CD4-positive, alpha-beta T cell (primary cell): ENCODE measurements around the gene ACADS. TPM values are rescaled to one million over a fixed set of nuclear protein-coding genes. Genes with fewer than 3 reads are reported as not detected.

Source experiments
- ATAC-seq: fragments of 200-7000 bp; cut with Tn5 transposase; one replicate; pipeline ENCODE4 v1.10.0; 2022; ENCODE audit warnings: mild to moderate bottlenecking; ENCODE audit not compliant: poor library complexity
- CTCF ChIA-PET: fragments of 350-600 bp; sonication (Branson Sonifier 250); formaldehyde crosslinking; loops from one replicate; lab custom pipeline; 2021; ENCODE audit warnings: antibody characterized with exemption, inconsistent platforms; lab: Charles Lee
- POLR2A ChIA-PET: fragments of 350-600 bp; sonication (Branson Sonifier 250); formaldehyde crosslinking; loops from one replicate; lab custom pipeline; 2021; ENCODE audit warnings: antibody characterized with exemption, inconsistent platforms; lab: Charles Lee
- DNase-seq, 14 experiments: peaks; one replicate each; pipeline ENCODE4 v3.0.0-alpha.2; 2013 to 2020; ENCODE audit warnings: mixed read lengths in 2 of 14
- H3K27ac ChIP-seq, 2 donors: one replicate each; pipeline versions ENCODE4 v1.5.1 to v1.7.0; 2013; ENCODE audit warnings: low read length in 2 of 2, low read depth in 1 of 2, mild to moderate bottlenecking in 1 of 2
- H3K27me3 ChIP-seq, 2 experiments: 1 replicate in 1 of 2; 2 replicates in 1 of 2; pipeline versions ENCODE4 v1.6.1 to v1.7.0; 2013; ENCODE audit warnings: low read length in 2 of 2, control low read depth in 1 of 2, mild to moderate bottlenecking in 1 of 2, moderate library complexity in 1 of 2; ENCODE audit not compliant: insufficient read depth in 2 of 2, control insufficient read depth in 1 of 2
- H3K36me3 ChIP-seq: one replicate; pipeline ENCODE4 v1.6.1; 2013; ENCODE audit warnings: low read length, control low read depth; ENCODE audit not compliant: insufficient read depth
- H3K4me1 ChIP-seq: one replicate; pipeline ENCODE4 v1.6.1; 2013; ENCODE audit warnings: low read length, control low read depth; ENCODE audit not compliant: insufficient read depth
- H3K4me3 ChIP-seq: one replicate; pipeline ENCODE4 v1.5.1; 2013; ENCODE audit warnings: mild to moderate bottlenecking, low read length, moderate library complexity
- H3K9me3 ChIP-seq, 2 experiments: 1 replicate in 1 of 2; 2 replicates in 1 of 2; pipeline versions ENCODE4 v1.6.1 to v1.7.0; 2013; ENCODE audit warnings: low read length in 2 of 2, mild to moderate bottlenecking in 2 of 2, control low read depth in 1 of 2, moderate library complexity in 1 of 2; ENCODE audit not compliant: control insufficient read depth in 1 of 2, insufficient read depth in 1 of 2
- H3K27ac Mint-ChIP-seq: one replicate; pipeline ENCODE4 v1.8.0; 2020; ENCODE audit warnings: mixed read lengths
- H3K27me3 Mint-ChIP-seq: one replicate; pipeline ENCODE4 v1.8.0; 2021; ENCODE audit warnings: mixed read lengths
- H3K36me3 Mint-ChIP-seq: one replicate; pipeline ENCODE4 v1.8.0; 2021; ENCODE audit warnings: low read depth, mixed read lengths
- H3K4me1 Mint-ChIP-seq: one replicate; pipeline ENCODE4 v1.8.0; 2021; ENCODE audit warnings: low read depth, mixed read lengths
- H3K4me3 Mint-ChIP-seq: one replicate; pipeline ENCODE4 v1.8.0; 2020; ENCODE audit warnings: mild to moderate bottlenecking, mixed read lengths
- H3K9me3 Mint-ChIP-seq: one replicate; pipeline ENCODE4 v1.8.0; 2020; ENCODE audit warnings: mixed read lengths
- intact Hi-C, 2 experiments: fragments of 100-400 bp; cut with DNase I in 1 of 2; cut with micrococcal nuclease in 1 of 2; formaldehyde crosslinking; loops; one replicate each; pipeline versions ENCODE4 v1.15.1 to v1.9.0; 2023 to 2025; cut with DNase I, micrococcal nuclease
- total RNA-seq, 174 experiments: library from RNA in 2 of 174; stranded (reverse) in 2 of 174; gene quantifications; one replicate each; pipeline ENCODE4 v1.2.3 and lab custom pipeline; 2021 to 2026
- TF ChIP-seq, protein P1 (sequence below): fragments of 200-600 bp; IDR thresholded peaks from one replicate; pipeline ENCODE4 v1.8.0; 2022; ENCODE audit warnings: antibody characterized with exemption, mild to moderate bottlenecking

ACADS gene
- total RNA-seq, 2 experiments from 2014 or later, result 8.9 to 9.2 TPM

DNA sequence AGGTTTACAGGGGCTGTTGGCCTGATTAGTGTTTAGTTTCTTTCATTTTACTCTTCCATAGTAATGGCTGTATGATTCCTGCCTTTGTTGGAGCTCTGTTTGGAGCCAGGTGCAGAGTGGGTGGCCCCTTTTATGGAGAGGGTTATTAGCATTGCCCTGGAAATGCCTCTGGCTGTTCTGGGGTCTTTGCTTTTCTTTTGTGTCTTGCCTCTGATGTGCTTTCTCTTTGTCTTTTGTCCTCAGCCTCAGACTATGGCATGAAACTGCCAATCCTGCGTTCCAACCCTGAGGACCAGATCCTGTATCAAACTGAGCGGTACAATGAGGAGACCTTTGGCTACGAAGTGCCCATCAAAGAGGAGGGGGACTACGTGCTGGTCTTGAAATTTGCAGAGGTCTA lies 31.8 kb upstream of the ACADS start:
- Histone ChIP-seq H3K4me3 (no peak overlapping the region), H3K27ac (no peak overlapping the region), H3K27me3 (no peaks in the 10 kb centered on the region), H3K4me1 (peaks cover 14% of the 10 kb centered on the region), H3K36me3 (peaks cover 61% of the 10 kb centered on the region), H3K9me3 (no peaks in the 10 kb centered on the region)
- Mint-ChIP-seq H3K27me3 (no peaks in the 10 kb centered on the region), H3K9me3 (no peaks in the 10 kb centered on the region), H3K4me1 (peaks cover 60% of the 10 kb centered on the region), H3K36me3 (peaks cover 65% of the 10 kb centered on the region), H3K27ac (no peak overlapping the region), H3K4me3 (no peak overlapping the region)
- ChIA-PET CTCF (no interaction called here), POLR2A (interaction anchor here (0.5 kb wide), 1 partner anchor 109 kb away, joined by 4 read pairs; no protein-coding TSS in a partner anchor)
- TF ChIP-seq, protein P1, sequence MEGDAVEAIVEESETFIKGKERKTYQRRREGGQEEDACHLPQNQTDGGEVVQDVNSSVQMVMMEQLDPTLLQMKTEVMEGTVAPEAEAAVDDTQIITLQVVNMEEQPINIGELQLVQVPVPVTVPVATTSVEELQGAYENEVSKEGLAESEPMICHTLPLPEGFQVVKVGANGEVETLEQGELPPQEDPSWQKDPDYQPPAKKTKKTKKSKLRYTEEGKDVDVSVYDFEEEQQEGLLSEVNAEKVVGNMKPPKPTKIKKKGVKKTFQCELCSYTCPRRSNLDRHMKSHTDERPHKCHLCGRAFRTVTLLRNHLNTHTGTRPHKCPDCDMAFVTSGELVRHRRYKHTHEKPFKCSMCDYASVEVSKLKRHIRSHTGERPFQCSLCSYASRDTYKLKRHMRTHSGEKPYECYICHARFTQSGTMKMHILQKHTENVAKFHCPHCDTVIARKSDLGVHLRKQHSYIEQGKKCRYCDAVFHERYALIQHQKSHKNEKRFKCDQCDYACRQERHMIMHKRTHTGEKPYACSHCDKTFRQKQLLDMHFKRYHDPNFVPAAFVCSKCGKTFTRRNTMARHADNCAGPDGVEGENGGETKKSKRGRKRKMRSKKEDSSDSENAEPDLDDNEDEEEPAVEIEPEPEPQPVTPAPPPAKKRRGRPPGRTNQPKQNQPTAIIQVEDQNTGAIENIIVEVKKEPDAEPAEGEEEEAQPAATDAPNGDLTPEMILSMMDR, result no peak
- DNase-seq, result no peak
- ATAC-seq, result no peak
- intact Hi-C loops, result no loop called here

GRCh38 chr12:120696626-120697025 lies 29.0 kb upstream of the ACADS start:
- CTCF ChIA-PET, result no interaction called here
- Mint-ChIP-seq H3K4me3 (no peak overlapping the region), H3K36me3 (peaks cover 91% of the 10 kb centered on the region), H3K27me3 (no peaks in the 10 kb centered on the region), H3K27ac (no peak overlapping the region), H3K4me1 (peaks cover 32% of the 10 kb centered on the region), H3K9me3 (no peaks in the 10 kb centered on the region)
- no peaks in the 10 kb centered on the region for H3K9me3 ChIP-seq
- no peak overlapping the region for H3K27ac ChIP-seq
- peaks cover 86% of the 10 kb centered on the region for H3K36me3 ChIP-seq
- ATAC-seq, result no peak
- H3K4me3 ChIP-seq, result no peak overlapping the region
- H3K27me3 ChIP-seq, result no peaks in the 10 kb centered on the region
- no peak for DNase-seq
- POLR2A ChIA-PET, result no interaction called here
- peaks cover 5% of the 10 kb centered on the region for H3K4me1 ChIP-seq
- intact Hi-C loops, result no loop called here
- TF ChIP-seq, protein P1, result no peak

DNA sequence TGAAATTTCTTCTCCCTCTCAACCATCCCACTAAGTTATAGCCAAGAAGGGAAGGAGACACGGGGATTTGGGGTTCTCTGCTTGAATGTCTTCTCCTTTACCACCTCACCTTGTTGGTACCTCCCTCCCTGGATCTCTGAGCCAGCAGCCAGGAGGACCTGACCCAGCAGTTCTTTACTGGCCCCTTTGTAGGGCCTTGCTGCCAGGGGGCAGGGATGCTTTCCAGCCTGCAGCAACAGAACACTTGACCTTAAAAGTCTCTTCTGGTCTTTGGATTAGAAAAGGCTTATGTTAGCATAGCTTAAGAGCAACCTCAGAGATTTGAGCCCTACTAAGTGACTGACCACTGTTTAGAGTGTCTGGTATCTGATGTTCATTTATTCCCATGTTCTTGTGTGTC lies 28.3 kb upstream of the ACADS start:
- Mint-ChIP-seq H3K4me1 (peaks cover 27% of the 10 kb centered on the region), H3K27ac (no peak overlapping the region), H3K9me3 (no peaks in the 10 kb centered on the region), H3K4me3 (no peak overlapping the region), H3K27me3 (no peaks in the 10 kb centered on the region), H3K36me3 (peaks cover 98% of the 10 kb centered on the region)
- DNase-seq, result no peak
- intact Hi-C loops, result no loop called here
- H3K27ac ChIP-seq, result no peak overlapping the region
- H3K27me3 ChIP-seq, result no peaks in the 10 kb centered on the region
- no peak overlapping the region for H3K4me3 ChIP-seq
- peaks cover 5% of the 10 kb centered on the region for H3K4me1 ChIP-seq
- POLR2A ChIA-PET, result no interaction called here
- TF ChIP-seq, protein P1, result no peak
- H3K9me3 ChIP-seq, result no peaks in the 10 kb centered on the region
- ATAC-seq, result no peak
- peaks cover 89% of the 10 kb centered on the region for H3K36me3 ChIP-seq
- CTCF ChIA-PET, result no interaction called here
